Sigmoid colon (tissue), 7 donors: Measurements from ENCODE around the gene EVA1B. TPM values are rescaled to one million over a fixed set of nuclear protein-coding genes. Genes with fewer than 3 reads are reported as not detected.

Source experiments
- DNase-seq: peaks from one replicate; pipeline ENCODE4 v3.0.0-alpha.2; 2019
- H3K27ac ChIP-seq, 4 donors: fragments of 200-600 bp; sonication (generic); one replicate each; pipeline ENCODE4 v1.5.1; 2016 to 2019; ENCODE audit warnings: mild to moderate bottlenecking in 1 of 4
- H3K27me3 ChIP-seq, 3 donors: fragments of 200-600 bp; sonication (generic); one replicate each; pipeline ENCODE4 v1.5.1; 2019; ENCODE audit warnings: mild to moderate bottlenecking in 1 of 3
- H3K36me3 ChIP-seq, 4 donors: fragments of 200-600 bp; sonication (generic); one replicate each; pipeline ENCODE4 v1.5.1; 2016 to 2019
- H3K4me1 ChIP-seq, 4 donors: fragments of 200-600 bp; sonication (generic); one replicate each; pipeline ENCODE4 v1.5.1; 2017 to 2019
- H3K4me3 ChIP-seq, 4 donors: fragments of 200-600 bp; sonication (generic); one replicate each; pipeline ENCODE4 v1.5.1; 2017 to 2019; ENCODE audit warnings: mild to moderate bottlenecking in 2 of 4, moderate library complexity in 1 of 4
- H3K9me3 ChIP-seq, 4 donors: fragments of 200-600 bp in 3 of 4; sonication (generic) in 3 of 4; one replicate each; pipeline versions ENCODE4 v1.5.1 to v1.6.1; 2013 to 2019
- EP300 ChIP-seq, 4 donors: sonication (generic); formaldehyde crosslinking; IDR thresholded peaks; one replicate each; pipeline ENCODE4 v1.6.1; 2017; ENCODE audit warnings: antibody characterized with exemption in 4 of 4
- POLR2A ChIP-seq, 2 donors: fragments of 450-650 bp; IDR thresholded peaks; one replicate each; pipeline ENCODE4 v1.6.1; 2016; ENCODE audit warnings: antibody characterized with exemption in 2 of 2, mild to moderate bottlenecking in 2 of 2, moderate library complexity in 2 of 2
- POLR2AphosphoS5 ChIP-seq, 4 donors: sonication (generic); formaldehyde crosslinking; IDR thresholded peaks; one replicate each; pipeline ENCODE4 v1.6.1; 2017; ENCODE audit warnings: antibody characterized with exemption in 4 of 4
- WGBS, 2 donors: extraction: QIAGEN DNeasy Blood & Tissue Kit; methylation state at CpG; one replicate each; pipeline ENCODE4 v1.1.7; 2013; 5-methylcytosine and 5-hydroxymethylcytosine counted together
- intact Hi-C: fragments of 100-400 bp; cut with DNase I; formaldehyde crosslinking; loops from one replicate; pipeline ENCODE4 v1.15.1; 2023
- polyA plus RNA-seq, 3 donors: library from polyadenylated mRNA; stranded (reverse); fragments of 200-250 nt; gene quantifications; one replicate each; pipeline ENCODE4 v1.2.3, GENCODE V29; 2013
- total RNA-seq, 4 donors: library from RNA; depleted of rRNA; stranded (reverse); fragments of >200 nt; gene quantifications; one replicate each; pipeline ENCODE4 v1.1.0, GENCODE V29; 2016
- TF ChIP-seq, protein P1 (sequence below), 4 experiments: fragments of 450-650 bp in 3 of 4; fragments of 200-600 bp in 1 of 4; IDR thresholded peaks; one replicate each; pipeline ENCODE4 v1.5.1; 2016 to 2019; ENCODE audit warnings: antibody characterized with exemption in 4 of 4, mild to moderate bottlenecking in 3 of 4, moderate library complexity in 2 of 4
- donor health status: healthy with polysubstance abuse.
- donor health status: Bipolar disorder and iron deficiency.
- donor health status: healthy.

EVA1B gene
- total and polyA plus RNA-seq, 7 donors = 5.8 to 102 (median 46.7) TPM

DNA sequence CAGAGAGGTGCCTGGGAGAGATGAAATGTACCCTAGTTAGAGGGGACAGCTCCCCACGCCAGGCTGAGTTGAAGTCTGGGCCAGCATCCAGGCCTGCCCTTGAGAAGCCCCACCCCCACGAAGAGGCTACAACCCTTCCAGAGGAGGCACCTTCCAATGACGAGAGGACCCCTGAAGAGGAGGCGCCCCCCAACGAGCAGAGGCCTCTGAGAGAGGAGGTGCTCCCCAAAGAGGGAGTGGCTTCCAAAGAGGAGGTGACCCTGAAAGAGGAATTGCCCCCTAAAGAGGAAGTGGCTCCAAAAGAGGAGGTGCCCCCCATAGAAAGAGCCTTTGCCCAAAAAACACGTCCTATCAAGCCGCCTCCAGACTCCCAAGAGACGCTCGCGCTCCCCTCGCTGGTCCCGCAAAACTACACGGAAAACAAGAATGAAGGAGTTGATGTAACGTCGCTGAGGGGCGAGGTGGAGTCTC, 3.1 kb downstream of the EVA1B start:
- TF ChIP-seq, protein P1, sequence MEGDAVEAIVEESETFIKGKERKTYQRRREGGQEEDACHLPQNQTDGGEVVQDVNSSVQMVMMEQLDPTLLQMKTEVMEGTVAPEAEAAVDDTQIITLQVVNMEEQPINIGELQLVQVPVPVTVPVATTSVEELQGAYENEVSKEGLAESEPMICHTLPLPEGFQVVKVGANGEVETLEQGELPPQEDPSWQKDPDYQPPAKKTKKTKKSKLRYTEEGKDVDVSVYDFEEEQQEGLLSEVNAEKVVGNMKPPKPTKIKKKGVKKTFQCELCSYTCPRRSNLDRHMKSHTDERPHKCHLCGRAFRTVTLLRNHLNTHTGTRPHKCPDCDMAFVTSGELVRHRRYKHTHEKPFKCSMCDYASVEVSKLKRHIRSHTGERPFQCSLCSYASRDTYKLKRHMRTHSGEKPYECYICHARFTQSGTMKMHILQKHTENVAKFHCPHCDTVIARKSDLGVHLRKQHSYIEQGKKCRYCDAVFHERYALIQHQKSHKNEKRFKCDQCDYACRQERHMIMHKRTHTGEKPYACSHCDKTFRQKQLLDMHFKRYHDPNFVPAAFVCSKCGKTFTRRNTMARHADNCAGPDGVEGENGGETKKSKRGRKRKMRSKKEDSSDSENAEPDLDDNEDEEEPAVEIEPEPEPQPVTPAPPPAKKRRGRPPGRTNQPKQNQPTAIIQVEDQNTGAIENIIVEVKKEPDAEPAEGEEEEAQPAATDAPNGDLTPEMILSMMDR (IDR thresholded peaks at IDR 0.05) = no peak
- TF ChIP-seq EP300 (IDR thresholded peaks at IDR 0.05) (no peak), POLR2AphosphoS5 (IDR thresholded peaks at IDR 0.05) (no peak), POLR2A (IDR thresholded peaks at IDR 0.05) (no peak)
- intact Hi-C loops = loop anchor here (2.0 kb wide), 1 partner anchor 48 kb away; no protein-coding TSS in a partner anchor
- 40 to 61% methylated on average over 16 of the region's 16 CpGs for WGBS, 2 donors
- DNase-seq = no peak
- Histone ChIP-seq H3K27me3 (no peaks in the 10 kb centered on the region), H3K36me3 (no peaks in the 10 kb centered on the region), H3K9me3 (no peaks in the 10 kb centered on the region), H3K27ac (peak overlapping the region; percentile 82 to 89 (median 84)), H3K4me3 (peak overlapping the region in 3 of 4 donors; percentile 36 to 85 (median 43)), H3K4me1 (peaks cover 0 to 39% (median 33%) of the 10 kb centered on the region in 4 donors)

DNA sequence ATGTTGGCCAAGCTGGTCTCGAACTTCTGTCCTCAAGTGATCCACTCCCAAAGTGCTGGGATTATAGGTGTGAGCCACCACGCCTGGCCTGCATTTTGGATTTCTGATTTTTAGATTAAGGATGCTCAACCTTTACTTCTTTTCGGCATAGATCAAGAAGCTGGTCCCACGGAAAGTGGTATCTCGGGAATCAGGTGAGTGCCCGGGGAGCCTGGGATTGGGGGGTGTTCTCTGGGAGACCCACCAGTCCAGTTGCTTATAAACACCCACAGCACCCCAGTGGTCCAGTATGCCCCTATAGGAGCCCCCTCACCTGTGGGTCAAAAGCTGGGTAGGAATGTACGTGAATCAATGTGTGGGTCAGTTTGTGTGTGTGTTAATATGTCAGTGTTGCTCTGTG, 14.0 kb downstream of the EVA1B start:
- peaks cover 2 to 25% (median 17%) of the 10 kb centered on the region in 4 donors for H3K4me1 ChIP-seq
- no peaks in the 10 kb centered on the region for H3K27me3 ChIP-seq
- H3K27ac ChIP-seq = no peak overlapping the region
- no peaks in the 10 kb centered on the region for H3K9me3 ChIP-seq
- peaks cover 0 to 3% (median 1%) of the 10 kb centered on the region in 4 donors for H3K36me3 ChIP-seq
- no peak for DNase-seq
- WGBS, 2 donors = 97 to 98% methylated on average over 7 of the region's 7 CpGs
- intact Hi-C loops = loop anchor here (5.0 kb wide), 1 partner anchor 58 kb away; no protein-coding TSS in a partner anchor
- no peak overlapping the region for H3K4me3 ChIP-seq
- TF ChIP-seq EP300 (IDR thresholded peaks at IDR 0.05) (no peak), POLR2A (IDR thresholded peaks at IDR 0.05) (no peak)
- TF ChIP-seq, protein P1 (IDR thresholded peaks at IDR 0.05) = no peak

DNA sequence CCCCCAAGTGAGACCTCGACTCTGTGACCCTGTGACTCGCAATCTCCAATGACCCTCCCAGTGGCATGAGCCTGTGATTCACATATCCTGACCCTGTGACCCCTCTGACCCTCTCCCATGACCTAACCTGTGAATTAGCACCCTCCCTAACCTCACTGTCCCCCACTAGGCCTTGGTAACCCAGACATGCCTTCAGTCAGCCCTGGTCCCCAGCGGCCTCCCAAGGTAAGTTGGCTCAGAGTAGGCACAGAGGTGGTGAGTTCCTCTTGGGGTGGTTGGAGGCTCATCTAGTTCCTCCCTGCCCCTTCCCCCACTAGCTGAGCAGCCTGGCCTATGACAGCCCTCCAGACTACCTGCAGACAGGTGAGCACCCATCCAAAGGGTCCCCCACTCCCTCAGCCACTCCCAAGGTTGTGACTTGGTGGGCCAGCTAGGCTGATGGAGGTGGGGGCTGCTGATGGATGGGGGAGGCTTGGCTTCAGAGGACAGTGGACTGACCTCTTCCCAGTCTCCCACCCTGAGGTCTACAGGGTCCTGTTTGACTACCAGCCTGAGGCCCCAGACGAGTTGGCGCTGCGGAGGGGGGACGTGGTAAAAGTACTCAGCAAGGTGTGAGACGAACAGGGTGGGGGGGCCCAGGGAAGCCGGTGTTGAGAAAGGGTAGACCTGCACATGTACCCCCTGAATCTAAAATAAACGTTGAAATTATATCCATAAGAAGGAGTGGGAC, 15.7 kb downstream of the EVA1B start:
- H3K27me3 ChIP-seq = no peaks in the 10 kb centered on the region
- WGBS, 2 donors = 83 to 93% methylated on average over 10 of the region's 10 CpGs
- peaks cover 2 to 25% (median 17%) of the 10 kb centered on the region in 4 donors for H3K4me1 ChIP-seq
- intact Hi-C loops = loop anchor here (5.0 kb wide), 1 partner anchor 60 kb away; no protein-coding TSS in a partner anchor
- no peaks in the 10 kb centered on the region for H3K9me3 ChIP-seq
- DNase-seq = peak; percentile 64
- H3K36me3 ChIP-seq = peaks cover 0 to 20% (median 13%) of the 10 kb centered on the region in 4 donors
- no peak for TF ChIP-seq POLR2AphosphoS5 (IDR thresholded peaks at IDR 0.05)
- TF ChIP-seq EP300 (IDR thresholded peaks at IDR 0.05) = no peak
- peak overlapping the region; percentile 57 to 92 (median 71) for H3K4me3 ChIP-seq
- H3K27ac ChIP-seq = peak overlapping the region in 1 of 4 donors; percentile 78

DNA sequence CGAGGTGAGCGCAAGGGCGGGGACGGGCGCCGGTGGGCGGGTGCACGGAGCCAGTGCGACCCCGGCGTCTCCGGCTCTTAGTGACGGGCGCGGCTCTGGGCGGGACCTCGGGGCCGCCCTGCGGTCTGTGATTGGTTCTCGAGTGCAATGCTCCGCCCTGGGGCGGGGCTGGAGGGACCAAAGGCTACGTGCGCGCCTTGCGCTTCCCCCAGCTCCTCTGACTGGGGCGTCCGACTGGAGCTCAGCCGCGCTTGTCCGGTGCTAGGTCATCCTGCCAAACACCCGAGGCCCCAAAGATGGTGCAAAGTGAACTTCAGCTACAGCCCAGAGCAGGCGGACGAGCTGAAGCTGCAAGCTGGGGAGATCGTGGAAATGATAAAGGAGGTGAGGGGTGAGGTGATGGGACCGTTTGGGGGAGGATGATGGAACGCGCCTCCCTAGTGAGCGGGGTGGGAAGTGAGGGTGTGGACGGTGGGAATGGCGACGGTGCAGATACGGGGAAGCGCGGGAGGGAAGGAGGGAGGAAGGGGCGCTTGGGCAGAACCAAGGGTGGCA, 16.5 kb downstream of the EVA1B start:
- 1% methylated on average over 46 of the region's 46 CpGs for WGBS, 2 donors
- intact Hi-C loops = loop anchor here (5.0 kb wide), 1 partner anchor 60 kb away; no protein-coding TSS in a partner anchor

More for the DNA sequence above, 16.5 kb downstream of the EVA1B start:
- Histone ChIP-seq H3K9me3 (no peaks in the 10 kb centered on the region), H3K27ac (peak overlapping the region; percentile 69 to 84 (median 78)), H3K36me3 (peaks cover 6 to 28% (median 20%) of the 10 kb centered on the region in 4 donors), H3K4me1 (peaks cover 2 to 25% (median 17%) of the 10 kb centered on the region in 4 donors), H3K4me3 (peak overlapping the region; percentile 57 to 92 (median 71)), H3K27me3 (no peaks in the 10 kb centered on the region)
- peak; percentile 96 for DNase-seq
- TF ChIP-seq, protein P1 (IDR thresholded peaks at IDR 0.05) = no peak
- TF ChIP-seq POLR2AphosphoS5 (IDR thresholded peaks at IDR 0.05) (peak; percentile 71 to 89 (median 78)), EP300 (IDR thresholded peaks at IDR 0.05) (no peak)
